Epithelial cell of proximal tubule (primary cell): ENCODE results near the gene OPN4. TPM values are rescaled to one million over a fixed set of nuclear protein-coding genes. Genes with fewer than 3 reads are reported as not detected.

Experiments used
- DNase-seq: peaks from one replicate; pipeline ENCODE4 v3.0.0-alpha.2; 2011; ENCODE audit warnings: low read depth
- H3K4me3 ChIP-seq: 2 replicates; pipeline ENCODE4 v1.5.1; 2011; ENCODE audit warnings: low read depth, mild to moderate bottlenecking, low read length
- CTCF ChIP-seq: conservative IDR thresholded peaks from 2 replicates; pipeline ENCODE4 v1.5.1; 2012; ENCODE audit warnings: low read depth, mild to moderate bottlenecking, low read length
- total RNA-seq: library from RNA; depleted of rRNA; stranded (reverse); fragments of >200 nt; gene quantifications from 2 replicates; pipeline ENCODE4 v1.2.3, GENCODE V29; 2015

OPN4 gene
- total RNA-seq, 1 donor from 2014 or later, result not detected

DNA sequence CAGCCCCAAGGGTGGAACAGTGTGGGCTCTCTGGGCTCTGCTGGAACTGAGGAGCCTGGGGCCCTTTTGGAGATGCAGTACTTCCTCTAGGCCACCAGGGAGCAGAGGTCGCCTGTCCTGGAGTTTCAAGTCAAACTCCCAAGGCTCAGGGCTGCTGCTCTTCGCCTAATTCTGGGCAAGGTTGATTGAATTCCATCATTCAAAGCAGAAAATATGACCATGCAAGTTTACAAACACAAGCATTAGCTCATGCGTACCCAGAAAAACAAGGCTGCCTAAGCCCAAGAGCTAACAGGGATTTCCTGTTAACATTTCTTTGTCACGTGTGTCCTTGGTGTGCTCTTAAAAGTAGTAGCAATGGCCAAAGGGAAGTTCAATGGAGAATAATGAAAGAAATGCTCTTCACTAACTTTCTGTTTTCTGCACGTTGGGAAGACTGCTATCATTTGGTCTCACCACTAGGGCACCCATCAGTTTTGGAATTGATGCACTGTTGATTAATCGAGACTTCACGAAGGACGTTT lies 34.1 kb downstream of the OPN4 start:
- no peak for DNase-seq
- H3K4me3 ChIP-seq, result no peak overlapping the region

DNA sequence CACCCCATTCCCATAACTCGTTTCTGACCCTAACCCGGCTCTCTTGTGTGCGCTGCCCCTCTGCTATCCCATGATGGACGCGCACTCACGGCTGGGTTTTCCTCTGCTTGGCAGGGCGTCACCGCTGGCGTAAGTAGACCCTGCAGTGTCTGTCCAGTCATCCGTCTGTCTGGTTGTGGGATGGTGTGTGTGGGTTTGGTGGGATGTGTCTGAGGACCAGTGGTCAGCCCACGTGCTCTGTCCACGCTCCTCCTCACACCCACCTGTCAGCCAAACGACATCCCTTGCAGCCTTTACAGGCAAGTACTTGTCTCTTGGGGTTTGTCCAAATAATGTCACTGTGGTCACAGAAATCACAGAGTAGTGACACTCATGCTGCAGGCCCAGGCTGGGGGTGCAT lies 34.8 kb downstream of the OPN4 start:
- H3K4me3 ChIP-seq, result no peak overlapping the region
- no peak for TF ChIP-seq CTCF
- no peak for DNase-seq

More for the DNA sequence above, 34.1 kb downstream of the OPN4 start:
- peak; percentile 86 for TF ChIP-seq CTCF

- no peak for TF ChIP-seq CTCF
- H3K4me3 ChIP-seq, result no peak overlapping the region
- DNase-seq, result no peak
Measured at GRCh38 chr10:86690231-86690630, 35.9 kb downstream of the OPN4 start.

GRCh38 chr10:86690657-86691084 lies 36.3 kb downstream of the OPN4 start:
- no peak for DNase-seq
- TF ChIP-seq CTCF, result no peak
- H3K4me3 ChIP-seq, result no peak overlapping the region

- no peak for DNase-seq
- no peak overlapping the region for H3K4me3 ChIP-seq
- TF ChIP-seq CTCF, result no peak
Measured at GRCh38 chr10:86691333-86692022, 37.1 kb downstream of the OPN4 start.

DNA sequence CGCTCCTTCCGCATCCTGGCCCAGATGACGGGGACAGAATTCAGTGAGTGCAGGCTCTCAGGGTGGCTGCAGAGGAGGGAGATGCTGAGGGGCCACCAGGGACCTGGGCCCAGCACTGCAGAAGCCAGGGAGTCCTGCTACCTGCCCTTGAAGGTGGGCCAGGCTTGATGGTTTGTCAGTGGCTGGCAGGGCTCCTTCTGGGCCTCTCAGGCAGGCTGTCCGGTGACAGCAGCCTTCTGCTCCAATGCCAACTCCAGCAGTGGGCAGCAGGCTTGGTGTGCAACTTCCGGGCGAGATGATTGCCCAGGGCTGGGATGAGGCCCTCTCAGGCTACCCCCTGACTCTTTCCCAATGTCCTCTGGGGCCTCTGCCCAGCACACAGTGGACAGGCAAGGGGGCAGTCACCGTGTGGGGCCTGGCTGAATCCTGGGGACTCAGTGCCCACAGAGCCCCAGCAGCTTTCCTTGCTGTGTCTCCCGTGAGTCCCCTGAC lies 37.7 kb downstream of the OPN4 start:
- no peak for DNase-seq
- no peak for TF ChIP-seq CTCF
- no peak overlapping the region for H3K4me3 ChIP-seq

DNA sequence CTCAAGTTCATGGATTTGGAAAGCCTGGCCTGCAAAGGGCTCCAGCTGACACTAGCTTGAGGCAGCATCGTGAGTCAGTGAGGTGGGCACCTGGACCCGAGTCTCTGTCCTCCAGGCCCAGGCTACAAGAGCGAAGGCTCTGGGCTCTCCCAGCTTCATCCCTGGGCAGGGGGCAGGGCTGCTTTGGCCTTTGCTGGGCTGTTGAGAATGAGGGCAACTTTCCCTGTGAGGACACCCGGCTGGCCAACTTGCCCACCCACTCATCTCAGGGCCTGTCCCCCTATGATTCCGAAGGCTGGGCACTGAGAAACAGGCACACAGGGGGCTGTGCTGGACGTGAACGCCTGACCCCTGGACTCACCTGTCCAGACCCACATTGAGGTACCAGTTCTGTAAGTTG lies 38.3 kb downstream of the OPN4 start:
- no peak overlapping the region for H3K4me3 ChIP-seq
- no peak for TF ChIP-seq CTCF
- DNase-seq, result no peak
